Measurements from ENCODE around the gene MLYCD. TPM values are rescaled to one million over a fixed set of nuclear protein-coding genes. Genes with fewer than 3 reads are reported as not detected.

MLYCD gene
- total and polyA plus RNA-seq, 7 donors = 8.3 to 21.6 (median 14.7) TPM

DNA sequence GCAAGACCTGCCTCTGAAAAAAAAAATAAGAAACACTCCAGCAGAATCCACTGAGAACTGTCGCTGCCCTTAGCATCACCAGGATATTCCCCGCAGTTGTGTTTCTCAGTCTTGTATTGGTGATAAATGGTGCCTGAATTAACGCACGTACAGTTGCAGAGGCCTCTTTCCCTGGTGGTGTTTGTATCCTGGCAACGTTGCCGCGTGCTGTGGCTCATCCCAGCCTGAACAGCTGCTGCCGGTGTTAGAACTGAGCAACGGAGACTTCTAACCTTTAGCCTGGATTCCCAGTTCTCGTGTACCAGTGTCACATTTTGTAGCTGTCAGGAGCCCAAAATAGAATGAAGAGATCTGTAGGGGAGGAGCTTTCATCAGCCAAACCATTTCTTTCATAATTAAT, 4.8 kb downstream of the MLYCD start:
- TF ChIP-seq, protein P1, sequence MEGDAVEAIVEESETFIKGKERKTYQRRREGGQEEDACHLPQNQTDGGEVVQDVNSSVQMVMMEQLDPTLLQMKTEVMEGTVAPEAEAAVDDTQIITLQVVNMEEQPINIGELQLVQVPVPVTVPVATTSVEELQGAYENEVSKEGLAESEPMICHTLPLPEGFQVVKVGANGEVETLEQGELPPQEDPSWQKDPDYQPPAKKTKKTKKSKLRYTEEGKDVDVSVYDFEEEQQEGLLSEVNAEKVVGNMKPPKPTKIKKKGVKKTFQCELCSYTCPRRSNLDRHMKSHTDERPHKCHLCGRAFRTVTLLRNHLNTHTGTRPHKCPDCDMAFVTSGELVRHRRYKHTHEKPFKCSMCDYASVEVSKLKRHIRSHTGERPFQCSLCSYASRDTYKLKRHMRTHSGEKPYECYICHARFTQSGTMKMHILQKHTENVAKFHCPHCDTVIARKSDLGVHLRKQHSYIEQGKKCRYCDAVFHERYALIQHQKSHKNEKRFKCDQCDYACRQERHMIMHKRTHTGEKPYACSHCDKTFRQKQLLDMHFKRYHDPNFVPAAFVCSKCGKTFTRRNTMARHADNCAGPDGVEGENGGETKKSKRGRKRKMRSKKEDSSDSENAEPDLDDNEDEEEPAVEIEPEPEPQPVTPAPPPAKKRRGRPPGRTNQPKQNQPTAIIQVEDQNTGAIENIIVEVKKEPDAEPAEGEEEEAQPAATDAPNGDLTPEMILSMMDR (IDR thresholded peaks at IDR 0.05) = no peak
- H3K9me3 ChIP-seq = no peaks in the 10 kb centered on the region
- H3K27ac ChIP-seq = peak overlapping the region; percentile 97
- H3K36me3 ChIP-seq (ENCODE audit: insufficient read depth in 1 of 2, low read depth in 1 of 2) = peaks cover 3 to 15% of the 10 kb centered on the region in 2 donors
- DNase-seq (peak; percentile 80 to 91), ATAC-seq (peak; percentile 82 to 87 (median 84))
- intact Hi-C loops (cut with DNase I) = no loop called here
- peaks cover 71% of the 10 kb centered on the region for H3K4me1 ChIP-seq
- H3K4me3 ChIP-seq = peak overlapping the region; percentile 40
- 18 to 31% (median 22%) methylated on average over 10 of the region's 10 CpGs for WGBS, 3 donors
- H3K27me3 ChIP-seq (ENCODE audit: insufficient read depth in 3 of 3, low read length in 2 of 3) = no peaks in the 10 kb centered on the region

DNA sequence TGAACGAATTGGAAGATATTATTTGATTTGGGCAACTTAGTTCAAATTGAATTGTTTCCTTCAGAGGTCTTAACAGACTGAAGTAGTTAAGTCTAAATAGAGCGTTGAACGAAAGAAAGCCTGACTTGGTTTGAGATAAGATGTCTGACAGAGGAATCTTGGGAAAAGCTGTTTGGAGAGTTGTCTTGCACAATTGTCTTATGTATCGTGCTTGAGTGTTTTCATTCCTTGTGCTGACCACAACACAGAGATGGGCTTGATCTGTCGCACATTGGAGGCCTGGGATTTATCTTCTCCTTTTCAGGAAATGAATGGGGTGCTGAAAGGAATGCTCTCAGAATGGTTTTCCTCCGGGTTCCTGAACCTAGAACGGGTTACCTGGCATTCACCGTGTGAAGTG, 7.8 kb downstream of the MLYCD start:
- TF ChIP-seq, protein P1 (IDR thresholded peaks at IDR 0.05) = no peak
- intact Hi-C loops (cut with DNase I) = no loop called here
- Histone ChIP-seq H3K4me1 (peaks cover 64% of the 10 kb centered on the region), H3K36me3 (ENCODE audit: insufficient read depth in 1 of 2, low read depth in 1 of 2) (peaks cover 3 to 44% of the 10 kb centered on the region in 2 donors), H3K4me3 (peak overlapping the region; percentile 46), H3K27me3 (ENCODE audit: insufficient read depth in 3 of 3, low read length in 2 of 3) (no peaks in the 10 kb centered on the region), H3K9me3 (no peaks in the 10 kb centered on the region), H3K27ac (peak overlapping the region; percentile 97)
- WGBS, 3 donors = 38 to 60% (median 48%) methylated on average over 8 of the region's 8 CpGs
- no peak for ATAC-seq
- no peak for DNase-seq

DNA sequence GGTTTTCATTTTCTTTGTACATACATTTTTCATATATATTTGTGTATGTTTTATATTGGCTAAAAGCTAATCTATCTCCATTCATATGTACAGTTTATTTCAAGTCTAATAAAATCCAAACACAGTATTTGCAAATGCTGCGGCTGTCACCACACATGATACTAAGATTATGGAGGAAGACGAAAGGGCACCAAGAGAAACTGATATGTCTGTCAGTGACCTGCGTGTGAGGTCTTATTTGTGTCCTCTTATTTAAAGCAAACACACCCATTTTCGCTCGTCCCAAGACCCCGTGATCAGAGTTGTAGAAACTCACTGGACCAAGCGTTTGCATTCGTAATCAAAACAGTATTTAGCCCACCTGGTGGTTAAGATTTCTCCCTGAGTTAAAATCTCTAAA, 8.2 kb downstream of the MLYCD start:
- Histone ChIP-seq H3K36me3 (ENCODE audit: insufficient read depth in 1 of 2, low read depth in 1 of 2) (peaks cover 3 to 45% of the 10 kb centered on the region in 2 donors), H3K9me3 (no peaks in the 10 kb centered on the region), H3K27ac (peak overlapping the region; percentile 97), H3K27me3 (ENCODE audit: insufficient read depth in 3 of 3, low read length in 2 of 3) (no peaks in the 10 kb centered on the region), H3K4me3 (peak overlapping the region; percentile 46), H3K4me1 (peaks cover 64% of the 10 kb centered on the region)
- TF ChIP-seq, protein P1 (IDR thresholded peaks at IDR 0.05) = no peak
- 36 to 59% (median 40%) methylated on average over 8 of the region's 8 CpGs for WGBS, 3 donors
- intact Hi-C loops (cut with DNase I) = no loop called here
- ATAC-seq = peak in 3 of 4 donors; percentile 29 to 51 (median 35)
- DNase-seq = no peak

DNA sequence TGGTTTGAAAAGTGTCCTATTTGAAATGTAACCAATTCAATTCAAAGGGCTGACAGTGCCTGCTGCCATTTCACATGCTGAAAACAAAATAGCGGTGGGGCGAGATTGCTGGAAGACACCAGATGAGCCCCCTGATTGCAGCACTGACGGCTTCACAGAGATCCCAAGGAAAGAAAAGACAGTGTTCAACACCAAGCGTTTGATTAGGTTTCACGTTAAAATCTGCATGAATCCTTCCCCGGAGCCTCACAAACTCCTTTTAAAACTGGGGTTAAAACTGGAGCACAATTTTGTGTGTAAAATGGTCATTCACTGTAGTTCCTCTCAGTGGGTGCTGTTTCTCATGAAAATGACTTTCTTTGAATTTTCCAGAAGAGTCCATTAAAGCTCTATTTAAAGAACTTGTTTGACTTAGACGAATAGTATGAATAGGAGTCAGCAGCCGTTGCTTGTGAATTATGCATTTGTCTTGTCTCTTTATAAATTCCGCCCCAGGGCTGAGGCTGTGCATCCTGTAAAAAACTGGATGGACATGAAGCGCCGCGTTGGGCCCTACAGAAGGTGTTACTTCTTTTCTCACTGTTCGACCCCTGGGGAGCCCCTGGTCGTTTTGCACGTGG, 8.8 kb downstream of the MLYCD start:
- WGBS, 3 donors = 70 to 80% (median 73%) methylated on average over 15 of the region's 15 CpGs
- Histone ChIP-seq H3K9me3 (no peaks in the 10 kb centered on the region), H3K27me3 (ENCODE audit: insufficient read depth in 3 of 3, low read length in 2 of 3) (no peaks in the 10 kb centered on the region), H3K4me1 (peaks cover 59% of the 10 kb centered on the region), H3K4me3 (peak overlapping the region; percentile 46), H3K36me3 (ENCODE audit: insufficient read depth in 1 of 2, low read depth in 1 of 2) (peaks cover 3 to 45% of the 10 kb centered on the region in 2 donors), H3K27ac (peak overlapping the region; percentile 97)
- ATAC-seq (no peak), DNase-seq (no peak)
- TF ChIP-seq, protein P1 (IDR thresholded peaks at IDR 0.05) = no peak
- intact Hi-C loops (cut with DNase I) = no loop called here

DNA sequence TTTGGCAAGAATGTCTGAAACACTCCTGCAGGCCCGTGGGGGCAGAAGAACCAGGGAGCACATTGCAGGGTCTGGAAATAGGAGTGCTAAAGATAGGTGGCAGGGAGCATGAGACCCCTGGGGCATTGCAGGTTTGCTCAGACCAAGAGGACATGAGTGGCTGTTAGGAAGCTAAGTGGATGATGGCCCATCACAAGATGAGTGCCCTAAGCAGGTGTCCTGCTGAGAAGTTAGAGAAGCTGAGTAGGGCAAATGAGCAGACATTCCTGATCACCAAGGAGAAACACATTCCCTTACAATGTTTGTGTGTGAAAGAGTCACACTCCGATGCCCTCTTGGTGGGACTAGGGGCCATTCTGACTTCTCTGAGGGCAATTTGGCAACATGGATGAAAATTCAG, 9.9 kb downstream of the MLYCD start:
- Histone ChIP-seq H3K9me3 (no peaks in the 10 kb centered on the region), H3K4me1 (peaks cover 60% of the 10 kb centered on the region), H3K4me3 (no peak overlapping the region), H3K27ac (peak overlapping the region; percentile 97), H3K27me3 (ENCODE audit: insufficient read depth in 3 of 3, low read length in 2 of 3) (no peaks in the 10 kb centered on the region), H3K36me3 (ENCODE audit: insufficient read depth in 1 of 2, low read depth in 1 of 2) (peaks cover 3 to 49% of the 10 kb centered on the region in 2 donors)
- ATAC-seq (no peak), DNase-seq (no peak)
- TF ChIP-seq, protein P1 (IDR thresholded peaks at IDR 0.05) = no peak
- 44 to 71% (median 52%) methylated on average over 2 of the region's 2 CpGs for WGBS, 3 donors
- intact Hi-C loops (cut with DNase I) = no loop called here
